Lower leg skin (tissue), 4 donors: ENCODE data around the gene NEK3. TPM values are rescaled to one million over a fixed set of nuclear protein-coding genes. Genes with fewer than 3 reads are reported as not detected.
"Not testable (repeated sequence)": the region's sequence is repeated elsewhere in the genome, so short reads cannot be mapped to it uniquely, and the experiment has no call there.

ENCODE experiments used
- DNase-seq, 2 donors: peaks; one replicate each; pipeline ENCODE4 v3.0.0-alpha.2; 2019; ENCODE audit warnings: low spot score in 2 of 2
- H3K4me3 ChIP-seq: fragments of 200-600 bp; sonication (generic); 2 replicates; pipeline ENCODE4 v1.5.1; 2017; ENCODE audit warnings: mild to moderate bottlenecking, low read depth; ENCODE audit not compliant: poor library complexity, severe bottlenecking
- POLR2A ChIP-seq, 2 donors: fragments of 450-650 bp; IDR thresholded peaks; one replicate each; pipeline ENCODE4 v1.6.1; 2016 to 2017; ENCODE audit warnings: antibody characterized with exemption in 2 of 2, mild to moderate bottlenecking in 1 of 2, moderate library complexity in 1 of 2
- WGBS, 2 donors: methylation state at CpG; one replicate each; pipeline ENCODE4 v1.1.5; 2018; 5-methylcytosine and 5-hydroxymethylcytosine counted together
- intact Hi-C: fragments of 100-400 bp; cut with DNase I; formaldehyde crosslinking; loops from one replicate; pipeline ENCODE4 v1.15.0; 2023; ENCODE audit warnings: low total_unique reads
- total RNA-seq, 4 donors: library from RNA; depleted of rRNA; stranded (reverse); fragments of >200 nt; gene quantifications; one replicate each; pipeline ENCODE4 v1.1.0, GENCODE V29; 2016
- TF ChIP-seq, protein P1 (sequence below), 3 donors: fragments of 450-650 bp; IDR thresholded peaks; one replicate each; pipeline ENCODE4 v1.5.1; 2016; ENCODE audit warnings: antibody characterized with exemption in 3 of 3, mild to moderate bottlenecking in 3 of 3, moderate library complexity in 2 of 3

NEK3 gene
- total RNA-seq, 4 donors from 2014 or later = 8.5 to 16.6 (median 9.9) TPM

- peak overlapping the region; percentile 59 for H3K4me3 ChIP-seq
- peak; percentile 79 to 96 for DNase-seq
- no peak for TF ChIP-seq POLR2A (IDR thresholded peaks at IDR 0.05)
- TF ChIP-seq, protein P1, sequence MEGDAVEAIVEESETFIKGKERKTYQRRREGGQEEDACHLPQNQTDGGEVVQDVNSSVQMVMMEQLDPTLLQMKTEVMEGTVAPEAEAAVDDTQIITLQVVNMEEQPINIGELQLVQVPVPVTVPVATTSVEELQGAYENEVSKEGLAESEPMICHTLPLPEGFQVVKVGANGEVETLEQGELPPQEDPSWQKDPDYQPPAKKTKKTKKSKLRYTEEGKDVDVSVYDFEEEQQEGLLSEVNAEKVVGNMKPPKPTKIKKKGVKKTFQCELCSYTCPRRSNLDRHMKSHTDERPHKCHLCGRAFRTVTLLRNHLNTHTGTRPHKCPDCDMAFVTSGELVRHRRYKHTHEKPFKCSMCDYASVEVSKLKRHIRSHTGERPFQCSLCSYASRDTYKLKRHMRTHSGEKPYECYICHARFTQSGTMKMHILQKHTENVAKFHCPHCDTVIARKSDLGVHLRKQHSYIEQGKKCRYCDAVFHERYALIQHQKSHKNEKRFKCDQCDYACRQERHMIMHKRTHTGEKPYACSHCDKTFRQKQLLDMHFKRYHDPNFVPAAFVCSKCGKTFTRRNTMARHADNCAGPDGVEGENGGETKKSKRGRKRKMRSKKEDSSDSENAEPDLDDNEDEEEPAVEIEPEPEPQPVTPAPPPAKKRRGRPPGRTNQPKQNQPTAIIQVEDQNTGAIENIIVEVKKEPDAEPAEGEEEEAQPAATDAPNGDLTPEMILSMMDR (IDR thresholded peaks at IDR 0.05) = no peak
- 0% methylated on average over 41 to 47 of the region's 47 CpGs for WGBS, 2 donors
- intact Hi-C loops = no loop called here
Observed at GRCh38 chr13:52194184-52194868, 34.9 kb upstream of the NEK3 start.

DNA sequence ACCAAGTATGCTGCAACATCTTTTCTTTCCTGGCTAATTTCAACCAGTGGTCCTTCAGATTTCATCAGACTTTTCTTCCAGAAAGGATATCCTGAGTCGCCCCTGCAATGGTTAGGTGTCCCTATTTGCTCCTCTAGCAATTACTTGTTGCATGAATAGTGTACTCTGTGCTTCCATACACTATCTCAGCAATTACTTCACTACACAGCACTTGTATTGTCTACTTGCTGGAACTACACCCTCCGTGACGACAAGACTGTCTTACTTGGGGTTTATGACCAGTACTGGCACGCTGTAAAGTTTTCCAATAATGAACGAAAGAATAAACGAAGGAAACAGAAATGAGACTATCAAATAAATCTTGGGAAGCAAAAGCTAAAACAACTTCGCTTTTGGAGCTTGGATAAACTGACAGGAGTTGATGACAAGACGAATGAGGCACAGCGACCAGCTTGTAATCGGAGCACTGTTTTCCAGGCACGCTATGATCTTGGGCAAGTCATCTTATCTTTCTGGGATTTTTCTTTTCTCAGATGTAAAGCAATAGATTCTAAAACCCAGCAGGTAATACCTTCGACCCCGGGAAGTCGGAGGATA, 34.3 kb upstream of the NEK3 start:
- H3K4me3 ChIP-seq = peak overlapping the region; percentile 59
- 1 to 2% methylated on average over 14 of the region's 14 CpGs for WGBS, 2 donors
- DNase-seq, intact Hi-C loops: not testable (repeated sequence)

- intact Hi-C loops, H3K4me3 ChIP-seq, DNase-seq: not testable (repeated sequence)
- 82 to 87% methylated on average over 4 of the region's 4 CpGs for WGBS, 2 donors
Observed at GRCh38 chr13:52187424-52188187, 28.2 kb upstream of the NEK3 start.

DNA sequence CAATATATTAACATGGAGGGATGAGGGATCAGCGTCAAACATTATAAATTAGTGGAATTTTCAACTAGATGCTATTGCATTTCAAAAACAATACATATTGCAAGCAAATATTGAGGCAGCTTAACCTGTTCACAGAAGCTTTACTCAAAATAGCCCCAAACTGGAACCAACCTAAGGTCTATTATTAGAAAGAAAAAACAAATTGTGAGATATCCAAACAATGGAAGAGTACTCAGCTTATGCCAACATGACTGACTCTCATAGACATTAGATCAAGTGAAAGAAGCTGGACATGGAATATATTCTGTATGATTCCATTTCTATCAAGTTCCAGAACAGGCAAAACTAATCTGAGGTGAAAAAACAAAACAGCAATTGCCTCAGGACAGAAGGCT, 27.6 kb upstream of the NEK3 start:
- no peak for DNase-seq

GRCh38 chr13:52181316-52181954, 22.0 kb upstream of the NEK3 start:
- whole genome bisulfite sequencing, 2 donors = 59 to 63% methylated on average over 5 of the region's 5 CpGs
- DNase-seq, H3K4me3 ChIP-seq, intact Hi-C loops: not testable (repeated sequence)

More for the DNA sequence above, 27.6 kb upstream of the NEK3 start:
- TF ChIP-seq POLR2A (IDR thresholded peaks at IDR 0.05) = no peak
- TF ChIP-seq, protein P1 (IDR thresholded peaks at IDR 0.05) = no peak
- 91 to 95% methylated on average over 1 of the region's 1 CpG for WGBS, 2 donors
- intact Hi-C loops = no loop called here
- H3K4me3 ChIP-seq = no peak overlapping the region

DNA sequence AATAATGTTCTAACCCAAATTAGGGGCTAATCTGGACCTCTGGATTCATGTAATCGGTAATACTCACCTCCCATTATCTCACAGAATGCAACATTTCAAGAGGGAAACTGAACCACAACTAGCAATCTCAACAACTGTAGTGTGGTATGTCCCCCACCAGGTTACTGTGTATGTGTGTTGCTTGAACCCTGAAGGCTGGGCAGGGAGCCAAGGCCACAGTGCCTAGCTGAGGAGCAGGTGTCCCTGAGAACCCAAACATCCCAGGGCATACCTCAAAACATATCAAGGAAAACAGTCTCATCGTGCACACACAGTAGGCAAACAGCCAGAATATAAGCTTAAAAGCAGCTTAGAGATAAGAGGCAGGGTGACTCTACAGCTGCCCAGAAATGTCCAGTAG, 20.5 kb upstream of the NEK3 start:
- no peak for DNase-seq
- 83 to 87% methylated on average over 2 of the region's 2 CpGs for WGBS, 2 donors
- TF ChIP-seq, protein P1 (IDR thresholded peaks at IDR 0.05) = no peak
- TF ChIP-seq POLR2A (IDR thresholded peaks at IDR 0.05) = no peak
- intact Hi-C loops = no loop called here
- H3K4me3 ChIP-seq = no peak overlapping the region

DNA sequence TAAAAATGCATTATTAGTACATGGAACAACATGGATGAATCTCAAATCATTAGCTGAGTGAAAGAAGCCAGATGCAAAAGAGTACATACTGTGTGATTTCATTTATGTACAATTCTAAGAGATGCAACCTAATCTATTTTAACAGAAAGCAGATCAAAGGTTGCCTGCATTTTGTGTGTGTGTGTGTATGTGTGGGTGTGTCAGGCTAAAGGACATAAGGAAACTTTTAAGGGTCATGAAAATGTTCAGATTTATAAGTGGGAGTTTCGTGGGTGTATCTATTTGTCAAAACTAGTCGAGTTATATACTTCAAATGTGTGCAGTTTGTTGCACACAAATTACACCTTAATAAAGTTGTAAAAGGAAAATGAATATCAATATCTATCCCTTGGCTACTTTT, 17.9 kb upstream of the NEK3 start:
- WGBS, 2 donors = 84 to 88% methylated on average over 2 of the region's 2 CpGs
- intact Hi-C loops = no loop called here
- no peak for TF ChIP-seq POLR2A (IDR thresholded peaks at IDR 0.05)
- TF ChIP-seq, protein P1 (IDR thresholded peaks at IDR 0.05) = no peak
- H3K4me3 ChIP-seq = no peak overlapping the region
- DNase-seq = no peak

DNA sequence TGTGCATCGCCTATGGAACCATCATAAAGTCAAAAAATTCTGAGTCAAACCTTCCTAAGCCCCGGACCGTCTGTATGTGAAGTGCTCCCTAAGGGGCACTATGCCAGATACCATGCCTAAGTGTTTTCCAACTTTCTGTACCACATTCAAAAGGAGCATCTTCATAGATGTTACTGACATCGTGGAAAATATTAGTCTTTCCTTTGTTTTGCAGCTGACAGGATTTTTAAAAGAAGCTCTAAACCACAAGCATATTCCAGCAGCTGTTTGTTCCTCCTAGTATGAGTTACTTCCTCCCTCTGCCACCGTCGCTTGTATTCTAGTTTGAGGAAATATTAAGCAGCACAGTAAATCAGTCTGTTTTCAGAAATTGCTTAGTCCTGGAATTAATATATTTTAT, 14.6 kb upstream of the NEK3 start:
- DNase-seq, intact Hi-C loops, H3K4me3 ChIP-seq: not testable (repeated sequence)
- WGBS, 2 donors = 60 to 63% methylated on average over 6 of the region's 6 CpGs
